Measurements from ENCODE around the gene ZNF568. TPM values are rescaled to one million over a fixed set of nuclear protein-coding genes. Genes with fewer than 3 reads are reported as not detected.
A peak's percentile ranks its signal among the peaks of the same experiment; 100 is the strongest.

The ZNF568 gene
- total RNA-seq = 18.9 TPM

- DNase-seq = peak; percentile 92
Observed at GRCh38 chr19:36915992-36916830, at the start of gene ZNF568, which contains the start of gene ZNF829. Gene ZNF568, plus strand, starts transcription at chr19:36916332. Its CDS starts 6,439 bp downstream, at chr19:36922771. Gene ZNF829, minus strand, starts transcription at chr19:36916291. Its CDS starts 1,124 bp downstream, at chr19:36915167.

GRCh38 chr19:36876993-36877938, 38.9 kb upstream of the ZNF568 start:
- no peak for DNase-seq

GRCh38 chr19:36891768-36892357, 24.3 kb upstream of the ZNF568 start:
- DNase-seq = no peak

- DNase-seq = no peak
Observed at GRCh38 chr19:36894849-36895383, 21.2 kb upstream of the ZNF568 start.

- no peak for DNase-seq
Observed at GRCh38 chr19:36898422-36898821, 17.7 kb upstream of the ZNF568 start.

- no peak for DNase-seq
Observed at GRCh38 chr19:36916991-36917390, 859 bp downstream of the ZNF568 start.

GRCh38 chr19:36918090-36918489, 2.0 kb downstream of the ZNF568 start:
- no peak for DNase-seq

- no peak for DNase-seq
Observed at GRCh38 chr19:36931684-36932083, 15.6 kb downstream of the ZNF568 start.

- DNase-seq = no peak
Observed at GRCh38 chr19:36939153-36939552, 23.0 kb downstream of the ZNF568 start.

- no peak for DNase-seq
Observed at GRCh38 chr19:36950335-36951119, 34.4 kb downstream of the ZNF568 start.

GRCh38 chr19:36962346-36962745, 46.2 kb downstream of the ZNF568 start:
- DNase-seq = no peak

- DNase-seq = no peak
Observed at GRCh38 chr19:36963280-36963679, 47.1 kb downstream of the ZNF568 start.

GRCh38 chr19:36972571-36972970, 56.4 kb downstream of the ZNF568 start:
- no peak for DNase-seq

- DNase-seq = peak; percentile 73
Observed at GRCh38 chr19:36973021-36973843, 57.1 kb downstream of the ZNF568 start.

GRCh38 chr19:36973844-36974195, 57.7 kb downstream of the ZNF568 start:
- no peak for DNase-seq

GRCh38 chr19:36986131-36986530, 70.0 kb downstream of the ZNF568 start:
- DNase-seq = no peak

- DNase-seq = no peak
Observed at GRCh38 chr19:36986601-36987000, 70.5 kb downstream of the ZNF568 start.

GRCh38 chr19:36987091-36987490, 71.0 kb downstream of the ZNF568 start:
- no peak for DNase-seq

- DNase-seq = no peak
Observed at GRCh38 chr19:36997152-36997842, 81.2 kb downstream of the ZNF568 start.

GRCh38 chr19:36997843-36998235, 81.7 kb downstream of the ZNF568 start:
- DNase-seq = no peak

Data from skin of body (tissue), 2 donors.